CD4-positive, alpha-beta T cell (primary cell): ENCODE data around the gene MACROD2. TPM values are rescaled to one million over a fixed set of nuclear protein-coding genes. Genes with fewer than 3 reads are reported as not detected.
"Not testable (repeated sequence)": the region's sequence is repeated elsewhere in the genome, so short reads cannot be mapped to it uniquely, and the experiment has no call there.

ENCODE experiments used
- ATAC-seq: fragments of 200-7000 bp; cut with Tn5 transposase; one replicate; pipeline ENCODE4 v1.10.0; 2022; ENCODE audit warnings: mild to moderate bottlenecking; ENCODE audit not compliant: poor library complexity
- CTCF ChIA-PET: fragments of 350-600 bp; sonication (Branson Sonifier 250); formaldehyde crosslinking; loops from one replicate; lab custom pipeline; 2021; ENCODE audit warnings: antibody characterized with exemption, inconsistent platforms; lab: Charles Lee
- POLR2A ChIA-PET: fragments of 350-600 bp; sonication (Branson Sonifier 250); formaldehyde crosslinking; loops from one replicate; lab custom pipeline; 2021; ENCODE audit warnings: antibody characterized with exemption, inconsistent platforms; lab: Charles Lee
- DNase-seq, 14 experiments: peaks; one replicate each; pipeline ENCODE4 v3.0.0-alpha.2; 2013 to 2020; ENCODE audit warnings: mixed read lengths in 2 of 14
- H3K27ac ChIP-seq, 2 donors: one replicate each; pipeline versions ENCODE4 v1.5.1 to v1.7.0; 2013; ENCODE audit warnings: low read length in 2 of 2, low read depth in 1 of 2, mild to moderate bottlenecking in 1 of 2
- H3K27me3 ChIP-seq, 2 experiments: 1 replicate in 1 of 2; 2 replicates in 1 of 2; pipeline versions ENCODE4 v1.6.1 to v1.7.0; 2013; ENCODE audit warnings: low read length in 2 of 2, control low read depth in 1 of 2, mild to moderate bottlenecking in 1 of 2, moderate library complexity in 1 of 2; ENCODE audit not compliant: insufficient read depth in 2 of 2, control insufficient read depth in 1 of 2
- H3K36me3 ChIP-seq: one replicate; pipeline ENCODE4 v1.6.1; 2013; ENCODE audit warnings: low read length, control low read depth; ENCODE audit not compliant: insufficient read depth
- H3K4me1 ChIP-seq: one replicate; pipeline ENCODE4 v1.6.1; 2013; ENCODE audit warnings: low read length, control low read depth; ENCODE audit not compliant: insufficient read depth
- H3K4me3 ChIP-seq: one replicate; pipeline ENCODE4 v1.5.1; 2013; ENCODE audit warnings: mild to moderate bottlenecking, low read length, moderate library complexity
- H3K9me3 ChIP-seq, 2 experiments: 1 replicate in 1 of 2; 2 replicates in 1 of 2; pipeline versions ENCODE4 v1.6.1 to v1.7.0; 2013; ENCODE audit warnings: low read length in 2 of 2, mild to moderate bottlenecking in 2 of 2, control low read depth in 1 of 2, moderate library complexity in 1 of 2; ENCODE audit not compliant: control insufficient read depth in 1 of 2, insufficient read depth in 1 of 2
- H3K27ac Mint-ChIP-seq: one replicate; pipeline ENCODE4 v1.8.0; 2020; ENCODE audit warnings: mixed read lengths
- H3K27me3 Mint-ChIP-seq: one replicate; pipeline ENCODE4 v1.8.0; 2021; ENCODE audit warnings: mixed read lengths
- H3K36me3 Mint-ChIP-seq: one replicate; pipeline ENCODE4 v1.8.0; 2021; ENCODE audit warnings: low read depth, mixed read lengths
- H3K4me1 Mint-ChIP-seq: one replicate; pipeline ENCODE4 v1.8.0; 2021; ENCODE audit warnings: low read depth, mixed read lengths
- H3K4me3 Mint-ChIP-seq: one replicate; pipeline ENCODE4 v1.8.0; 2020; ENCODE audit warnings: mild to moderate bottlenecking, mixed read lengths
- H3K9me3 Mint-ChIP-seq: one replicate; pipeline ENCODE4 v1.8.0; 2020; ENCODE audit warnings: mixed read lengths
- CTCF ChIP-seq: fragments of 200-600 bp; IDR thresholded peaks from one replicate; pipeline ENCODE4 v1.8.0; 2022; ENCODE audit warnings: antibody characterized with exemption, mild to moderate bottlenecking
- intact Hi-C, 2 experiments: fragments of 100-400 bp; cut with DNase I in 1 of 2; cut with micrococcal nuclease in 1 of 2; formaldehyde crosslinking; loops; one replicate each; pipeline versions ENCODE4 v1.15.1 to v1.9.0; 2023 to 2025; cut with DNase I, micrococcal nuclease
- total RNA-seq, 174 experiments: library from RNA in 2 of 174; stranded (reverse) in 2 of 174; gene quantifications; one replicate each; pipeline ENCODE4 v1.2.3 and lab custom pipeline; 2021 to 2026

MACROD2 gene
- total RNA-seq, 2 experiments from 2014 or later, result not detected

- H3K4me1 ChIP-seq, result no peaks in the 10 kb centered on the region
- H3K9me3 ChIP-seq, result peaks cover 0 to 5% of the 10 kb centered on the region in 2 experiments
- DNase-seq, result no peak
- no peak overlapping the region for H3K4me3 ChIP-seq
- no peak for TF ChIP-seq CTCF
- intact Hi-C loops, result no loop called here
- ATAC-seq, result no peak
- CTCF ChIA-PET, result no interaction called here
- H3K36me3 Mint-ChIP-seq, result no peaks in the 10 kb centered on the region
- no peak overlapping the region for H3K27ac Mint-ChIP-seq
- no peaks in the 10 kb centered on the region for H3K27me3 Mint-ChIP-seq
- no peaks in the 10 kb centered on the region for H3K9me3 Mint-ChIP-seq
- no peaks in the 10 kb centered on the region for H3K27me3 ChIP-seq
- POLR2A ChIA-PET, result no interaction called here
- no peaks in the 10 kb centered on the region for H3K36me3 ChIP-seq
- no peaks in the 10 kb centered on the region for H3K4me1 Mint-ChIP-seq
- no peak overlapping the region for H3K4me3 Mint-ChIP-seq
- no peak overlapping the region for H3K27ac ChIP-seq
Measured at GRCh38 chr20:15012566-15012965, 1017.2 kb downstream of the MACROD2 start.

GRCh38 chr20:15016875-15017274, 1021.6 kb downstream of the MACROD2 start:
- ATAC-seq, POLR2A ChIA-PET, H3K27me3 ChIP-seq, H3K4me1 ChIP-seq, H3K36me3 Mint-ChIP-seq, H3K9me3 ChIP-seq, H3K4me3 Mint-ChIP-seq, H3K4me3 ChIP-seq, H3K4me1 Mint-ChIP-seq, intact Hi-C loops, H3K27me3 Mint-ChIP-seq, DNase-seq, CTCF ChIA-PET, H3K9me3 Mint-ChIP-seq, H3K27ac ChIP-seq, H3K27ac Mint-ChIP-seq, H3K36me3 ChIP-seq: not testable (repeated sequence)

GRCh38 chr20:15018966-15019365, 1023.6 kb downstream of the MACROD2 start:
- ChIA-PET CTCF (no interaction called here), POLR2A (no interaction called here)
- Mint-ChIP-seq H3K36me3 (no peaks in the 10 kb centered on the region), H3K9me3 (peaks cover 5% of the 10 kb centered on the region), H3K4me1 (no peaks in the 10 kb centered on the region), H3K4me3 (no peak overlapping the region), H3K27ac (no peak overlapping the region), H3K27me3 (no peaks in the 10 kb centered on the region)
- no peak overlapping the region for H3K27ac ChIP-seq
- H3K4me1 ChIP-seq, result no peaks in the 10 kb centered on the region
- no peak for ATAC-seq
- H3K4me3 ChIP-seq, result no peak overlapping the region
- H3K9me3 ChIP-seq, result peaks cover 0 to 4% of the 10 kb centered on the region in 2 experiments
- H3K36me3 ChIP-seq, result no peaks in the 10 kb centered on the region
- TF ChIP-seq CTCF, result no peak
- intact Hi-C loops, result no loop called here
- no peak for DNase-seq
- H3K27me3 ChIP-seq, result no peaks in the 10 kb centered on the region

- no peak for DNase-seq
- Mint-ChIP-seq H3K4me1 (no peaks in the 10 kb centered on the region), H3K36me3 (no peaks in the 10 kb centered on the region)
Measured at GRCh38 chr20:15020845-15021244, 1025.5 kb downstream of the MACROD2 start.

More at GRCh38 chr20:15020845-15021244, 1025.5 kb downstream of the MACROD2 start:
- intact Hi-C loops, result no loop called here
- Histone ChIP-seq H3K27ac (no peak overlapping the region), H3K36me3 (no peaks in the 10 kb centered on the region), H3K4me3 (no peak overlapping the region), H3K4me1 (no peaks in the 10 kb centered on the region), H3K27me3 (no peaks in the 10 kb centered on the region), H3K9me3 (peaks cover 0 to 4% of the 10 kb centered on the region in 2 experiments)
- TF ChIP-seq CTCF, result no peak
- H3K4me3 Mint-ChIP-seq, result no peak overlapping the region
- H3K27me3 Mint-ChIP-seq, result no peaks in the 10 kb centered on the region
- no peak overlapping the region for H3K27ac Mint-ChIP-seq
- ChIA-PET CTCF (no interaction called here), POLR2A (no interaction called here)
- peaks cover 7% of the 10 kb centered on the region for H3K9me3 Mint-ChIP-seq
- ATAC-seq, result no peak
